Transverse colon (tissue), 4 donors: ENCODE data around the gene MAGI2. TPM values are rescaled to one million over a fixed set of nuclear protein-coding genes. Genes with fewer than 3 reads are reported as not detected.

Source experiments
- DNase-seq: peaks from one replicate; pipeline ENCODE4 v3.0.0-alpha.2; 2019
- H3K27ac ChIP-seq, 4 donors: fragments of 200-600 bp; sonication (generic); 2 replicates each; pipeline ENCODE4 v1.5.1; 2016 to 2018; ENCODE audit warnings: inconsistent platforms in 4 of 4
- H3K27me3 ChIP-seq: fragments of 200-600 bp; sonication (generic); 2 replicates; pipeline ENCODE4 v1.5.1; 2017; ENCODE audit warnings: inconsistent platforms
- H3K36me3 ChIP-seq, 4 donors: fragments of 200-600 bp; sonication (generic); 2 replicates each; pipeline ENCODE4 v1.5.1; 2017 to 2019; ENCODE audit warnings: inconsistent platforms in 4 of 4
- H3K4me1 ChIP-seq, 4 donors: fragments of 200-600 bp; sonication (generic); 2 replicates each; pipeline ENCODE4 v1.5.1; 2017 to 2020; ENCODE audit warnings: inconsistent platforms in 4 of 4
- H3K4me3 ChIP-seq, 4 donors: fragments of 200-600 bp; sonication (generic); 1 replicate in 1 of 4; 2 replicates in 3 of 4; pipeline versions ENCODE4 v1.5.1 to v1.6.1; 2017 to 2019; ENCODE audit warnings: inconsistent platforms in 4 of 4
- H3K9me3 ChIP-seq, 2 donors: fragments of 200-600 bp; sonication (generic); 2 replicates each; pipeline ENCODE4 v1.5.1; 2017 to 2019; ENCODE audit warnings: inconsistent platforms in 2 of 2
- CTCF ChIP-seq, 5 experiments: fragments of 200-600 bp in 3 of 5; fragments of 450-650 bp in 2 of 5; sonication (generic) in 3 of 5; IDR thresholded peaks; 1 replicate in 2 of 5; 2 replicates in 3 of 5; pipeline ENCODE4 v1.5.1; 2016 to 2017; ENCODE audit warnings: antibody characterized with exemption in 5 of 5, inconsistent platforms in 3 of 5, mild to moderate bottlenecking in 2 of 5, moderate library complexity in 1 of 5
- EP300 ChIP-seq: sonication (generic); formaldehyde crosslinking; IDR thresholded peaks from one replicate; pipeline ENCODE4 v1.6.1; 2017; ENCODE audit warnings: antibody characterized with exemption, low read depth
- POLR2A ChIP-seq: fragments of 450-650 bp; IDR thresholded peaks from one replicate; pipeline ENCODE4 v1.6.1; 2016; ENCODE audit warnings: antibody characterized with exemption, mild to moderate bottlenecking, moderate library complexity
- POLR2AphosphoS5 ChIP-seq, 3 donors: sonication (generic); formaldehyde crosslinking; IDR thresholded peaks; one replicate each; pipeline ENCODE4 v1.6.1; 2016; ENCODE audit warnings: antibody characterized with exemption in 3 of 3
- WGBS, 2 donors: methylation state at CpG; one replicate each; pipeline ENCODE4 v1.1.5; 2018; ENCODE audit warnings: low coverage in 1 of 2; 5-methylcytosine and 5-hydroxymethylcytosine counted together
- in situ Hi-C, 4 donors: fragments of 200-750 bp; cut with MboI; loops; one replicate each; pipeline versions ENCODE4 v1.15.0 to v1.15.1; 2017; ENCODE audit warnings: low sequenced_read_pairs in 3 of 4, low pct_ligation_motif_present in 1 of 4, low pct_unique_long_range_greater_than_20kb in 1 of 4
- intact Hi-C: fragments of 100-400 bp; cut with DNase I; formaldehyde crosslinking; loops from one replicate; pipeline ENCODE4 v1.15.1; 2023; ENCODE audit warnings: low total_unique reads
- total RNA-seq, 4 donors: library from RNA; depleted of rRNA; stranded (reverse); fragments of >200 nt; gene quantifications; one replicate each; pipeline ENCODE4 v1.1.0, GENCODE V29; 2016

The MAGI2 gene
- total RNA-seq, 4 donors from 2014 or later: 1.6 to 9.7 (median 4.1) TPM

DNA sequence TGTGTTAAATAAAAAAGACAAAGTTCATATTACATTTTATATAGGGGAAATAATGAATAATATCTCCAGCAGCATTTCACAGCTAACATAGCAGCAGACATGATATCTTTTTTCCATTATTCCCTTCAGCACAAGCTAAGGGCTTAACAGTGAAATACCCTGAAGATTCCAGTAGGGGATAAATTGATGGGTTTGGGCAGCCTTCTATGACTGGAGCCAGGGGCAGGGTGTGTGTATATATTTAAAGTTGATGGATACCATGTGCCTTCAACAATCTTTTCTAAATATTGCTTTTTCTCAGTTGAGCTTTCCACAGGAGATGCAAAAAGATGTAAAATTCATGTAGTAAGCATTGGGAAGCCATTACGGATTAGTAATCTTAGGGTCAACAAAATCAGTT, 151.2 kb downstream of the MAGI2 start:
- TF ChIP-seq POLR2A (no peak), POLR2AphosphoS5 (IDR thresholded peaks at IDR 0.05) (no peak), CTCF (IDR thresholded peaks at IDR 0.05) (no peak), EP300 (no peak)
- 83 to 89% methylated on average over 1 of the region's 1 CpG for WGBS, 2 donors
- H3K27ac ChIP-seq: no peak overlapping the region
- H3K9me3 ChIP-seq: no peaks in the 10 kb centered on the region
- in situ Hi-C loops (no loop called here), intact Hi-C loops (no loop called here)
- DNase-seq: no peak
- no peaks in the 10 kb centered on the region for H3K4me1 ChIP-seq
- H3K27me3 ChIP-seq: no peaks in the 10 kb centered on the region
- no peaks in the 10 kb centered on the region for H3K36me3 ChIP-seq
- no peak overlapping the region for H3K4me3 ChIP-seq

DNA sequence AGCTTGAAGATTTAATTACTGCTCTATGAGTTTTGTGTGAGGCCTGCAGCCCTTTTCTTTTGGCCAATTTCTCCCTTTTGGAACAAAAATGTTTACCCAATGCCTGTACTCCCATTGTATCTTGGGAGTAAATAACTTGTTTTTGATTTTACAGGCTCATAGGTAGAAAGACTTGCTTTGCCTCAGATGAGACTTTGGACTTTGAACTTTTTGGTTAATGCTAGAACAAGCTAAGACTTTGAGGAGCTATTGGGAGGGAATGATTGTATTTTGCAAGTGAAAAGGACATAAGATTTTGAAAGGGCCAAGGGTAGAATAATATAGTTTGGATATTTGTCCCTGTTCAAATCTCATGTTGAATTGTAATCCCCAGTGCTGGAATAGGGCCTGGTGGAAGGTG, 152.0 kb downstream of the MAGI2 start:
- in situ Hi-C loops: no loop called here
- Histone ChIP-seq H3K27me3 (no peaks in the 10 kb centered on the region), H3K4me3 (no peak overlapping the region), H3K9me3 (no peaks in the 10 kb centered on the region), H3K27ac (no peak overlapping the region), H3K36me3 (no peaks in the 10 kb centered on the region), H3K4me1 (no peaks in the 10 kb centered on the region)
- TF ChIP-seq POLR2AphosphoS5 (IDR thresholded peaks at IDR 0.05) (no peak), EP300 (no peak), POLR2A (no peak), CTCF (IDR thresholded peaks at IDR 0.05) (no peak)
- no peak for DNase-seq
- intact Hi-C loops: no loop called here

- Histone ChIP-seq H3K36me3 (no peaks in the 10 kb centered on the region), H3K27ac (no peak overlapping the region), H3K27me3 (no peaks in the 10 kb centered on the region), H3K4me3 (no peak overlapping the region), H3K9me3 (no peaks in the 10 kb centered on the region), H3K4me1 (no peaks in the 10 kb centered on the region)
- in situ Hi-C loops: no loop called here
- no peak for DNase-seq
- TF ChIP-seq CTCF (IDR thresholded peaks at IDR 0.05) (no peak), POLR2A (no peak), POLR2AphosphoS5 (IDR thresholded peaks at IDR 0.05) (no peak), EP300 (no peak)
- intact Hi-C loops: no loop called here
Observed at GRCh38 chr7:79300573-79300972, 152.9 kb downstream of the MAGI2 start.

GRCh38 chr7:79298145-79298760, 155.2 kb downstream of the MAGI2 start:
- no peak for DNase-seq
- 82% methylated on average over 3 of the region's 3 CpGs for WGBS, 2 donors
- Histone ChIP-seq H3K27me3 (no peaks in the 10 kb centered on the region), H3K4me1 (peaks cover 0 to 4% (median 0%) of the 10 kb centered on the region in 4 donors), H3K9me3 (no peaks in the 10 kb centered on the region), H3K36me3 (no peaks in the 10 kb centered on the region), H3K4me3 (no peak overlapping the region), H3K27ac (no peak overlapping the region)
- in situ Hi-C loops: loop anchor here in 3 of 4 donors (25.0 kb wide), 2 partner anchors 714 to 739 kb away; no protein-coding TSS in a partner anchor
- intact Hi-C loops: no loop called here
- TF ChIP-seq CTCF (IDR thresholded peaks at IDR 0.05) (peak; percentile 49 to 74 (median 69)), EP300 (no peak), POLR2A (no peak), POLR2AphosphoS5 (IDR thresholded peaks at IDR 0.05) (no peak)
